Fibroblast of skin of right quadriceps (primary cell): ENCODE measurements around the gene SLC16A12.

ENCODE experiments used
- DNase-seq: peaks from one replicate; pipeline ENCODE4 v3.0.0-alpha.2; 2013

SLC16A12 gene

GRCh38 chr10:89505640-89506275, 29.6 kb downstream of the SLC16A12 start:
- no peak for DNase-seq

- no peak for DNase-seq
Observed at GRCh38 chr10:89504691-89505090, 30.7 kb downstream of the SLC16A12 start.

- no peak for DNase-seq
Observed at GRCh38 chr10:89503652-89504370, 31.6 kb downstream of the SLC16A12 start.

DNA sequence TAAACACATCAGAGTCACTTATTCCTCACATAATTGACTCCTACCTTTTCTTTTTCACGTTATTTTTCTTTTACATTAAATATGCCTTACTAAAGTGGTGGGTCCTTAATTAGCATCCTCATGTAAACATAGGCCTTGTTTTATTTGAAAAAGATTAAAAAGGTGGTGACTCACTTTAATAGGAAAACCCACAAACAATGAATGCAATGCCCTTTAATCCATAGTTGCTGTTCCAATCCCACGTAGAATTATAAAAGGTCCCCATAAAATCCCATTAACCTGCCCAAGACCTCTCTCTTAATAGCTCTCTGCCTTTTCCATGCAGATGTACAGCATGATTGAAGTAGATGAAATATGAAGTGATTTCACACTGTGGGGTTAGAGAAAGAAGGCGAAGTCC, 32.2 kb downstream of the SLC16A12 start:
- DNase-seq: no peak

DNA sequence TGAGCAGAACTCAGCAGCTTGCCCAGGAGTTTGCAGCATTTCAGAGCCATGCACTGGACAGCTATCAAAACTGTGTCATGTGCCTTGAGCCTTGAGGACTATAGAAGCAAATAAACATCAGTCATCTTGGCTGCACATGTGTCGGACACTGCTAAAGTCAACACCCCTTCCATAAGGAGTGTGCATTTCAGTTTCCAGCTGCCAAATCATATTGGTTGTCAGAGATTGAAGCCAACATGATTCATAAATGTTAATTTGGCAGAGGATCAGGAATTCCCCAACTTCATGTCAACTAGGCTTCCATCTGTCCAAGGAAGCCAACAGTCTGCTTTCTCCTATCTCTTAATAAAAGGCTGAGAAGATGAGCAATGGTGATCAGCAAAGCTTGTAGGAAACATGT, 32.8 kb downstream of the SLC16A12 start:
- DNase-seq: peak; percentile 80

- no peak for DNase-seq
Observed at GRCh38 chr10:89494575-89494974, 40.8 kb downstream of the SLC16A12 start.

DNA sequence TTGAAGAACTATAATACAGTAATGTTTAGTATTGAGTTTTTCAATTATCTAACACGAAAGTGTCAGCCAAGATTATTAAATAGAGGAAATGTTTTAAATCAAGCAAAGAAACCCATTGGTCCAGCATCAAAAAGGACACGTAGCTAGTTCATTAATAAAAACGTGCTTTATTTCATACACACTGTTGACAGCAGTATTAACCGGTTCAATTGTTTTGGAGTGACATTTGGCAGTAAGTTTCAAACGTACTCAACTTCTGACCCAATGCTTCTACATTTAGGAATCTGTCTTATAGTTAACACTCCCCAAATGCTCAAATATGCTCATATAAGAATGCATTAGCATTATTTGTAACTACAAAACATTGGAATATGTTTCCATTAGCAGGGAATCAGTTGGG, 41.3 kb downstream of the SLC16A12 start:
- DNase-seq: no peak

DNA sequence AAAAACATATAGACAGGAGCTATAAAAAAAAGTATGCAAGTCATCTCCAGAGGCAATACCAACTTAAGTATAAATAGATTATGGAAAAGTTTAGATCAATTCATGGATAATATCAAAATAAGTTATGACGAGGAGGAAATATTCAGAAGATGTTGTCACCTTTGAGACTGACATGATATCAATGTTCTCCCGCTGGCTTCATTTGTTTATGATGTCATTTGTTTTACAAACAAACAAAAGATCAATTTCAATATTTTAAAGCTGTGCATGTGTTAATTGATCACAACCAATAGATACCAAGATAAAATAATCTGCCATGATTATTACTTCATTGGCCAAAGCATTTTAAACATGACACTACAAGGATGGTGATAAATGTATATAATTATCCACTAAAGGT, 43.5 kb downstream of the SLC16A12 start:
- DNase-seq: no peak

GRCh38 chr10:89490596-89491335, 44.6 kb downstream of the SLC16A12 start:
- peak; percentile 39 for DNase-seq

- DNase-seq: no peak
Observed at GRCh38 chr10:89482256-89482655, 53.1 kb downstream of the SLC16A12 start.

GRCh38 chr10:89481662-89482061, 53.7 kb downstream of the SLC16A12 start:
- peak; percentile 91 for DNase-seq

DNA sequence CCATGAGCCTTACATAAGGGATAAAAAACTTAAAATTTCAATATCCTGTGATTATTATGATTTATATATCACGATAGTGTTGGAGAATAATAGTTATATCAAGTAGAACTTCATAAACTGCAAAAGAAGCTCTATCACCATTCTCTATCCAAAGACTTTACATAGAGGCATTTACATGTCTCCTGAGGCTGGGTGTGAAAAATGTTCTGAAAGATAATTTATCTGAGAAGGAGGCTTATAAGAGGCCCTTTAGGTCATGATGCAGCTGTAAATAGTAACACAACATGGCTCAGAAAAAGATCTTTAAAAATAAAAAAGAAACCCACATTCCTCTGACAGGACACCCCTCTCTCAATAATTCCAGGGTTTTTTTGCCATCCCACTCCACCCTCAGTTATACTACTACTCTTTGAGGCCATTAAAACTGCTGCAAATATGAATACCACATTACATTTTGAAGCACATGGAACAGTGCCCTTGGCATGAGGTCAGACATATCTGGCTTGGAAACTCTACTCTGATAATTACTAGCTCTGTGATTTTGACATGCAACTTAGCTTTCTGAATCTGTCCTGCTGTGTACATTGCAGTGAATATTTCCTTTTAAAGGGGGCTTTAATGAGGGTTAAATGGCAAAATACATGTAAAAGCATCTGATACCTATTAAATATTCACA, 55.5 kb downstream of the SLC16A12 start:
- peak; percentile 28 for DNase-seq

DNA sequence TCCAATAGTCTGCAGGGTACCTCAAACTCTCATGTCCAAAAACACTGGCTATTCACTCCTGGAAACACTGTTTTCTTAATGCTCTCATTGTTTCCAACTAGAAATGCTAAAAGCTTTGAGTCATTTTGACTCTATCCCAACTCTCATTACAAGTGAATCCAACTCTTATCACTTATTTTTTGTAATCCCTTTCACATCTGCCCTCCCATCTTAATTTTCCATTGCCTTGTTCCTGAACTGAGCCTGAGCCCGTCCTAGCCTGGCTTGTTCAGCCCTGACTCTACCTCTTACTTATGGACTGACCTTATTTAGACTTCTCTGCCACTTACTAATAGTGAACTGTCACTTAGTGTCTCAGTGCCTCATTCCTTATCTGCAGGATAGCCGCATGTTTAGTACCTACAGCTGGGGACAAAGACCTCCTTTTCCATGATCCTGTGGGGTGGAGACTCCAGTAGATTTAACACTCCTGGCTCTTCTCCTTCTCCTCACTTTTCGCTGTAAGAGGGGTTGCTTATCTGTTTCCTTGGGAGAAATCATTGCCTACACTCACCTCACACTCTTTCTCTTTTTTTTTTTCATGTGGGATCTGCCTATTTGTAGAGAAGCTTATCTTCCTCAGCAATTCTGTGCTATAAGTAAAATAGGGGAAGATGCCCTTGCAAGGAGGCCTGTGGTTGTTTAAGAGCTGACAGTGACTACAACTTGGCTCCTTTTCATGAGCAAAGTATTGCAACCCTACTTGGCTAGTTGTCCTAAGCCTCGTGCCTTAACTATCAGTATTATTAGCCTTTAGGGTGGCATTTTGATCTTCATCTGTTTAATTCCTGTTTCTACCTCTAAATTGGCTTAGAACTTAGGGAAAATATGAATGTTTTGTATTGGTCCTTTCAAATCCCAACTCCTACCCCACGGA, 56.4 kb downstream of the SLC16A12 start:
- no peak for DNase-seq

GRCh38 chr10:89478085-89478738, 57.2 kb downstream of the SLC16A12 start:
- no peak for DNase-seq

DNA sequence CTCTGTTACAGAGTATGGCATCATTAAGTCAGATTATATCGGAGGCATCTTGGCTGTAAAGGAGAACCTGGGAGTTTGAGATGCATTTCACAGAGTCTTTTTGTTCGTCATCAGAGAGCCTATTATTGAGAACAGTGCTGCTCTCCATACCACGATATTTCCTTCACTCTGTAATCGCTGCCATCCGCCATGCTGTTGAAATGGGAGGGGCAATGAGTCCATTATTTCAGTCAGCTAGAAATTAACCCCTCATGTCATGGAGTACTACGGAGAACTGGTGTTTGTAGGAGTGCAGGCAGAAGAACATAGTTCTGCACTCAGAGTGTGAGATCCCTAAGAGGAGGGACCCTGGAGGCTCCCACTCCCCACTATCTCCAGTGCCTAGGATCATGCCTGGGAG, 59.2 kb downstream of the SLC16A12 start:
- no peak for DNase-seq

- DNase-seq: no peak
Observed at GRCh38 chr10:89475591-89475998, 59.8 kb downstream of the SLC16A12 start.

GRCh38 chr10:89475125-89475524, 60.3 kb downstream of the SLC16A12 start:
- no peak for DNase-seq

DNA sequence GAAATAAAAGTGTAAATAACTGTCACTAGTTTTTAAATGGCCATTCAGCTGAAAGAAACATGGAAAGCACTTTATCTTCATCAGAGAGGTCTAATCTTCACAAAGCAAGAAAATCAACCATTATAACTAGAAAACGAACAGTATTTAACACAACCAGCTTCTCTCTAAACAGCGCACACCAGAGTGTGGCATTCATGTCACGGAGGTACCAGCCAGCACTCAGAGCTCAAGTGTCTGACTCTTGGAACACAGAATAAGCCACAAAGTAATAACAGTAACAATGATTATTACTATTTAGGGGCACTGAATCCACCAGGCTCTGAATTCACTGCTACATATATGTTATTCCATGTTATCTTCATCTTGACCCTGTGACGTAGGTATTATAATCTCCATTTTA, 60.9 kb downstream of the SLC16A12 start:
- no peak for DNase-seq

- DNase-seq: no peak
Observed at GRCh38 chr10:89471110-89471809, 64.1 kb downstream of the SLC16A12 start.

DNA sequence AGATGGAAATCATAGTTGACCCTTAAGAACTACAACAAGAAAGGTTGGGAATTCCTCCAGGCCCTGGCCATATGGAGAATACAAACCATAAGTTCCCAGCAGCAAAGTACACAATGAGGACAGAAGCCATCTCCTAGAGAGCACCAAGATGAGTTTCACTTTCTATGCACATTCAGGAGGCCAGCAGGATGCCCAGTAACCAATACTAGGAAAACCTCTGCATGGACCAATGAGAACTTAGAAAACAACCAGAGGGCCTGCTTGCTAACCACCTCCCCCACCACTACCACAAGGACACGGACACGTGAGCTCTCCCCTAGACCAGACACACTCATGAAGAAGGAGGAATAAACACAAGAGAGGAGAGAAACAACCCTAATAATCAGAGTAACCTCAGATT, 64.8 kb downstream of the SLC16A12 start:
- no peak for DNase-seq

GRCh38 chr10:89469517-89469916, 65.9 kb downstream of the SLC16A12 start:
- DNase-seq: no peak
